Upper lobe of right lung (tissue), 1 donor: ENCODE results near the gene SPATA18. TPM values are rescaled to one million over a fixed set of nuclear protein-coding genes. Genes with fewer than 3 reads are reported as not detected.

Experiments used
- ATAC-seq: fragments of 200-7000 bp; cut with Tn5 transposase; one replicate; pipeline ENCODE4 v1.9.1; 2020; ENCODE audit warnings: mild to moderate bottlenecking, moderate library complexity
- DNase-seq: peaks from one replicate; pipeline ENCODE4 v3.0.0-alpha.2; 2020
- H3K27ac ChIP-seq: fragments of 200-600 bp; one replicate; pipeline ENCODE4 v1.8.0; 2022
- H3K27me3 ChIP-seq: fragments of 200-600 bp; one replicate; pipeline ENCODE4 v1.8.0; 2022; ENCODE audit warnings: mild to moderate bottlenecking
- H3K36me3 ChIP-seq: fragments of 200-600 bp; one replicate; pipeline ENCODE4 v1.8.0; 2022
- H3K4me1 ChIP-seq: fragments of 200-600 bp; one replicate; pipeline ENCODE4 v1.8.0; 2022
- H3K4me3 ChIP-seq: fragments of 200-600 bp; one replicate; pipeline ENCODE4 v1.8.0; 2022; ENCODE audit warnings: mild to moderate bottlenecking
- H3K9me3 ChIP-seq: fragments of 200-600 bp; one replicate; pipeline ENCODE4 v1.8.0; 2022
- intact Hi-C: fragments of 100-400 bp; cut with DNase I; formaldehyde crosslinking; loops from one replicate; pipeline ENCODE4 v1.11.0; 2022
- total RNA-seq: library from RNA; stranded (reverse); fragmentation: NEBNext Ultra II Directional; extraction: Animal tissue kit (Norgen Biotek cat#: 25700); gene quantifications from one replicate; pipeline ENCODE4 v1.2.1, GENCODE V29; 2021
- TF ChIP-seq, protein P1 (sequence below): fragments of 200-600 bp; IDR thresholded peaks from one replicate; pipeline ENCODE4 v1.8.0; 2022; ENCODE audit warnings: antibody characterized with exemption
- donor health status: DM: no; HTN: yes; CAD: no; lungs with severe emphysema.

SPATA18 gene
- total RNA-seq, 1 donor from 2014 or later, result 17.3 TPM

DNA sequence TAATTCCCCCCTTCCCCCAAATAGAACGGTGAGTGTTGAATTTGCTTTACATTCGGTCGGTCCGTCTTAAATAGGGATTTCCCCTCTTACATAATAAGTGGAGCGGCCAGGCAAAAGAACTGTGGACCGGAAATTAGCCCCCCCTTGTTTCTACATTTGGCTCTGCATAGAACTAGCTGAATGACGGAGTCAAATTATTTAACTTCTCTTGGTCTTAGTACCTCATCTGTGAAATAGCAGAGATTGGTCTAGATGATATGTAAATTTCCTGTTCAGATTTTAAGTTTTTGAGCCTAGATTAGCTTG is 1.3 kb downstream of the SPATA18 start:
- intact Hi-C loops, result no loop called here
- H3K9me3 ChIP-seq, result no peaks in the 10 kb centered on the region
- peak overlapping the region; percentile 77 for H3K27ac ChIP-seq
- H3K4me1 ChIP-seq, result no peaks in the 10 kb centered on the region
- H3K27me3 ChIP-seq, result peaks cover 9% of the 10 kb centered on the region
- H3K36me3 ChIP-seq, result no peaks in the 10 kb centered on the region
- DNase-seq, result no peak
- H3K4me3 ChIP-seq, result peak overlapping the region; percentile 67
- TF ChIP-seq, protein P1, sequence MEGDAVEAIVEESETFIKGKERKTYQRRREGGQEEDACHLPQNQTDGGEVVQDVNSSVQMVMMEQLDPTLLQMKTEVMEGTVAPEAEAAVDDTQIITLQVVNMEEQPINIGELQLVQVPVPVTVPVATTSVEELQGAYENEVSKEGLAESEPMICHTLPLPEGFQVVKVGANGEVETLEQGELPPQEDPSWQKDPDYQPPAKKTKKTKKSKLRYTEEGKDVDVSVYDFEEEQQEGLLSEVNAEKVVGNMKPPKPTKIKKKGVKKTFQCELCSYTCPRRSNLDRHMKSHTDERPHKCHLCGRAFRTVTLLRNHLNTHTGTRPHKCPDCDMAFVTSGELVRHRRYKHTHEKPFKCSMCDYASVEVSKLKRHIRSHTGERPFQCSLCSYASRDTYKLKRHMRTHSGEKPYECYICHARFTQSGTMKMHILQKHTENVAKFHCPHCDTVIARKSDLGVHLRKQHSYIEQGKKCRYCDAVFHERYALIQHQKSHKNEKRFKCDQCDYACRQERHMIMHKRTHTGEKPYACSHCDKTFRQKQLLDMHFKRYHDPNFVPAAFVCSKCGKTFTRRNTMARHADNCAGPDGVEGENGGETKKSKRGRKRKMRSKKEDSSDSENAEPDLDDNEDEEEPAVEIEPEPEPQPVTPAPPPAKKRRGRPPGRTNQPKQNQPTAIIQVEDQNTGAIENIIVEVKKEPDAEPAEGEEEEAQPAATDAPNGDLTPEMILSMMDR, result no peak
- ATAC-seq, result peak; percentile 43

DNA sequence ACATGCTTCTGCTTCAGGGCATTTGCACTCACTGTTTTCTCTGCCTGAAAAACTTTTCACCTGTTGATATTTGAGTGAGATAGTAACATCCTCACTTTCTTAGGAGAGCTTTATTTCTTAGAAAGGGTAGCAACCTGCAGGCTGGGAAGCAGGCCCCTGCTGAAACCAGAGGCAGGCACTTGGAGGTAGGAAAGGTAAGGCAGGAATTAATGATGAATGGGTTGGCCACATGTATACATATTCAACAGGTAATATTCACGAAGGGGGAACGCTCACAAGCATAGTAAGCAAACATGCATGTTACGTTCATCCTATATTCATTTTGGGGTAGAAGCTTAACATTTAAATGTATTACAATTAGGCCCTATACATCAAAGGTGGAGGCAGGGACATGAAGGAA is 3.1 kb downstream of the SPATA18 start:
- Histone ChIP-seq H3K27ac (no peak overlapping the region), H3K9me3 (no peaks in the 10 kb centered on the region), H3K27me3 (peaks cover 9% of the 10 kb centered on the region), H3K4me3 (no peak overlapping the region), H3K4me1 (peaks cover 17% of the 10 kb centered on the region), H3K36me3 (no peaks in the 10 kb centered on the region)
- TF ChIP-seq, protein P1, result no peak
- intact Hi-C loops, result no loop called here
- ATAC-seq (no peak), DNase-seq (no peak)

DNA sequence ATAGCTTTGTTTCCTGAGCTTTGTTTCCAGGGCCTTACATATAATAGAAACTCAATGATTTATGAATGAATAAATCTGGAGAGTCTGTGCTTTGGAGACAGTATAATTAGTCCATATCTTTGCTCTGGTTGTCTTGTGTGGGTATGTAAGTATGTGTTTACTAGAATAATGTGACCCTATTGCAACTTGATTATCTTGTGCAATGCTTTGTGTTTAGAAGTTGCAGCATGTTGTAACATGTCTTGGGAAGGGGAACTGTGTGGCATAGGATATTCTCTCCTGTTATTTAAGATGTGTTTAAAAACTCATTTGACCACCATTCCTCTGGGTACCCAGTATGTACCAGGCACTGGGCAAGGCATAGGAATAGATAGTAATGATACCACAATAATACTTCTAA is 6.1 kb downstream of the SPATA18 start:
- H3K36me3 ChIP-seq, result no peaks in the 10 kb centered on the region
- no peak overlapping the region for H3K4me3 ChIP-seq
- DNase-seq (no peak), ATAC-seq (peak; percentile 62)
- peaks cover 17% of the 10 kb centered on the region for H3K4me1 ChIP-seq
- H3K27ac ChIP-seq, result no peak overlapping the region
- H3K9me3 ChIP-seq, result no peaks in the 10 kb centered on the region
- TF ChIP-seq, protein P1, result no peak
- intact Hi-C loops, result no loop called here
- no peaks in the 10 kb centered on the region for H3K27me3 ChIP-seq

DNA sequence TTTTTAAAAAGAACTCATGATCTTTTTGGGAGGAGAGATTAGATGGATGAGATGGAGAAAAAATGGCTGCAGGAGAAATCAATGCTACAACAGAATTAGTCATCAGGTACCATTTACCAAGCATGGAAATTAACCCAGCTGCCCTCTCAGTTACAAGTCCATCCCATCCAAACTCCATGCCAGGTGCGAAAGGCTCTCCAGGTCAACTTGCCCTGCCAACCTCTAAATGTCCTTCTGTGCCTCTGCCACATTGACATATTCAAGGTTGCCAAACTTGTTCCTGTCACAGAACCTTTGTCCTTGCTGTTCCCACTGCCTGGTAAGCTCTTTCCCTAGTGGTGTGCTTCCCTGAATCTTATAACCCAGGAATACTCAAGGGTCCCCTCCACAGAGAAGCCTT is 7.2 kb downstream of the SPATA18 start:
- Histone ChIP-seq H3K4me3 (no peak overlapping the region), H3K27ac (no peak overlapping the region), H3K27me3 (no peaks in the 10 kb centered on the region), H3K4me1 (peaks cover 17% of the 10 kb centered on the region), H3K36me3 (no peaks in the 10 kb centered on the region), H3K9me3 (no peaks in the 10 kb centered on the region)
- TF ChIP-seq, protein P1, result no peak
- intact Hi-C loops, result no loop called here
- DNase-seq (no peak), ATAC-seq (no peak)

DNA sequence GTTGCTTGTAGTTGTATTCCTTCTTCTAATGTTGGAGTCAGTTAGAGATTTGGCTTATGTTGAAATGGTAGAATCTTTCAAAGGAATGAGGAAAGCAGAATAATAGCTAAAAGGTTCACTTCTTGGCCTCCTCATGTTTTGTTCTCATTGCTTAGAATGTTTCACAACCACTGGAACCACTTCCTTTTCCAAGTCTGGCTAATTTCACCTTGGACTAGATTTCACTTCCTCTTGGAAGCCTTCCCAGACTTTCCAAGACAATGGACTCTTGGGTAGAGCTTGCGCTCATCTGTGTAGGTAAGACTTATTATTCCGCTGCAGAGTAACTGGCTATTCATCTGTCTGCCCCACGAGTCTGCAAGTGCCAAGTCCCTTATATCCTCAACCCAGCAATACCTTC is 8.3 kb downstream of the SPATA18 start:
- no peak overlapping the region for H3K27ac ChIP-seq

DNA sequence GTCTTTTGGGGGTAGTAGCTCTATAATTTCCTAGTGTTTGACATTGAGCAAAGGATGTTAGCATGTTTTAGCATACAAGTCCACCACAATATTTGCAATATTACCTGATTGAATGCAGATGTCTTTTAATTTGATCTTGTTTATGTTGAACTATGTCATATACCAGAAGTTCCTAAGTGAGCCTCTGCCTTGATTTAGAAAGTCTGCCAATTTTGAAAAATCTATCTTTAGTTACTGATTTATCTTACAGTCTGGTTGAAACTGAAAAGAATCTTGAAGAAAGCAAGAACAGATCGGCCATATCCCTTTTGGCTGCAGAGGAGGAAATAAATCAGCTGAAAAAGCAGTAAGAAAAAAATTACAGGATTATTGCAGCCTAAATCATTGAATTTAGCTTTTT is 18.5 kb downstream of the SPATA18 start:
- ATAC-seq (no peak), DNase-seq (no peak)
- H3K27ac ChIP-seq, result no peak overlapping the region
- TF ChIP-seq, protein P1, result no peak
- H3K4me1 ChIP-seq, result no peaks in the 10 kb centered on the region
- H3K27me3 ChIP-seq, result peaks cover 5% of the 10 kb centered on the region
- no peaks in the 10 kb centered on the region for H3K9me3 ChIP-seq
- H3K4me3 ChIP-seq, result no peak overlapping the region
- no peaks in the 10 kb centered on the region for H3K36me3 ChIP-seq
- intact Hi-C loops, result no loop called here

More for the DNA sequence above, 8.3 kb downstream of the SPATA18 start:
- intact Hi-C loops, result no loop called here
- Histone ChIP-seq H3K9me3 (no peaks in the 10 kb centered on the region), H3K27me3 (no peaks in the 10 kb centered on the region), H3K4me3 (no peak overlapping the region), H3K4me1 (peaks cover 17% of the 10 kb centered on the region), H3K36me3 (no peaks in the 10 kb centered on the region)
- TF ChIP-seq, protein P1, result no peak
- peak; percentile 86 for ATAC-seq
- DNase-seq, result no peak
